ENCODE data around the gene C13orf42. TPM values are rescaled to one million over a fixed set of nuclear protein-coding genes. Genes with fewer than 3 reads are reported as not detected.
A peak's percentile ranks its signal among the peaks of the same experiment; 100 is the strongest.

The C13orf42 gene
- total and polyA plus RNA-seq, 2 experiments from 2014 or later = 9.4 to 96.5 TPM

- no peak for TF ChIP-seq ZNF462 (CRISPR knock-in tag; IDR thresholded peaks at IDR 0.05)
- TF ChIP-seq JUNB (IDR thresholded peaks at IDR 0.05; ENCODE audit: unreplicated experiment) = no peak
- TF ChIP-seq EZH2 (IDR thresholded peaks at IDR 0.05; ENCODE audit: low read depth, unreplicated experiment) = no peak
- TF ChIP-seq ZNF114 (CRISPR knock-in tag; IDR thresholded peaks at IDR 0.05) = no peak
- TF ChIP-seq CREB1 (CRISPR knock-in tag; IDR thresholded peaks at IDR 0.05; ENCODE audit: low read depth) = no peak
Observed at GRCh38 chr13:51134763-51135365, 23.8 kb upstream of the C13orf42 start (continued).

GRCh38 chr13:51130348-51130747, 19.3 kb upstream of the C13orf42 start:
- H3K9me2 ChIP-seq (ENCODE audit: insufficient read depth) = peaks cover 8% of the 10 kb centered on the region
- peaks cover 10% of the 10 kb centered on the region for H3K27me3 Mint-ChIP-seq (ENCODE audit: insufficient read depth, low read depth, poor library complexity)
- H3K4me3 Mint-ChIP-seq = no peak overlapping the region
- H3K4me1 Mint-ChIP-seq = peaks cover 11% of the 10 kb centered on the region
- ATAC-seq = no peak
- no peak overlapping the region for H3K4me3 ChIP-seq
- peaks cover 2% of the 10 kb centered on the region; the same call in 1 of the 2 replicates for H3F3A ChIP-seq (replicated peaks; ENCODE audit: low read depth)
- DNase-seq (ENCODE audit: low spot score) = peak; percentile 62
- TF ChIP-seq NANOG (IDR thresholded peaks at IDR 0.05; ENCODE audit: borderline replicate concordance) (no peak), CTCF (conservative IDR thresholded peaks at IDR 0.05; ENCODE audit: low read depth in 2 of 2) (no peak), POLR2AphosphoS5 (IDR thresholded peaks at IDR 0.05; ENCODE audit: low read depth) (no peak), JUNB (IDR thresholded peaks at IDR 0.05; ENCODE audit: unreplicated experiment) (no peak)
- peaks cover 12% of the 10 kb centered on the region for H3K4me1 ChIP-seq (ENCODE audit: insufficient read depth)
- no peak overlapping the region for H3K4me2 ChIP-seq
- peaks cover 78% of the 10 kb centered on the region for H3K36me3 Mint-ChIP-seq (ENCODE audit: low read depth)
- H3K79me2 ChIP-seq (replicated peaks; ENCODE audit: insufficient read depth) = no peaks in the 10 kb centered on the region
- H2AFZ ChIP-seq = no peak overlapping the region
- no peak overlapping the region for H3K27ac Mint-ChIP-seq
- H3K27ac ChIP-seq (ENCODE audit: low read depth) = no peak overlapping the region
- H3K9me3 Mint-ChIP-seq = peaks cover 58% of the 10 kb centered on the region
- H4K20me1 ChIP-seq (replicated peaks; ENCODE audit: insufficient read depth) = no peaks in the 10 kb centered on the region
- H3K36me3 ChIP-seq (ENCODE audit: insufficient read depth) = peaks cover 19% of the 10 kb centered on the region
- no peaks in the 10 kb centered on the region for H3K27me3 ChIP-seq (ENCODE audit: insufficient read depth)

All from GM23338 (cell line).